Measurements from ENCODE around the gene FUZ.

Gene FUZ

DNA sequence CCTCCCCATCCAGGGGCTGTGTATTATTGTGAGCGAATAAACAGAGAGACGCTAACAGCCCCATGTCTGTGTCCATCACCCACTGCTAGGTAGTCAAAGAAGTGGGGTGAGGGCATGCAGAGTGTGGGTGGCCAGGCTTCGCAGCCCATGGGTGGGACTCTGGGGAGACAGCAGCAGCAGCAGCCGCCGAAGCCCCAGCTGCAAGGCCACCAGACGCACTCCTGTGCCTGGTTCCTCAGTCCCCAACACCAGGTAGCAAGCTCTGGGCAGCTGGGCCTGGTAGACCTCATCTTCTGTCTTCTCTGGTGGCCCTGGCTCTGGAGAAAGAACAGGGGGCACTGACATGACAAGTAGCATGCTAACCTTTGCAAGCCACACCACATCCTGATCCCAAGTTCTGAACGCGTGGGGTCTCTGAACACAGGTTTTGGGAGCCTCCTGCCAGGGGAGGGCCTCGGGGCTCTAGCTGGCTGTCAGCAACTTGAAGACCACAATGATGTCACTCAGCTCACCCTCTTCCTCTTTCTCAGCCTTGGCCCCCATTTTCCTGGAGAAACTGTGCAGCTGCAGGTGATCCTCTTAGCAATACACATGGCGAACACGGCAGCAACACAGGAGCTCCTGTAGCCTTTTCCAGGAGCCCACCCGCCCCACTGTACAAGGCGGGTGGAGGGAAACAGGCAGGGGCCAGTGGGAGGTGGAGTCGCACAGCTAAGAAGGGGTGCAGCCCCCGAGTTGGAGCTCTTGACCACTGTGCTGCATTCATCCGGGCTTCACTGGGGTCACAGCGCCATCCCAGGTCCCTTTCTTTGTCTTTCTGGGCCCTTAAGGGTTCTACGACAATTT is 5.8 kb downstream of the FUZ start:
- no peak for DNase-seq (ENCODE audit: low read depth)

DNA sequence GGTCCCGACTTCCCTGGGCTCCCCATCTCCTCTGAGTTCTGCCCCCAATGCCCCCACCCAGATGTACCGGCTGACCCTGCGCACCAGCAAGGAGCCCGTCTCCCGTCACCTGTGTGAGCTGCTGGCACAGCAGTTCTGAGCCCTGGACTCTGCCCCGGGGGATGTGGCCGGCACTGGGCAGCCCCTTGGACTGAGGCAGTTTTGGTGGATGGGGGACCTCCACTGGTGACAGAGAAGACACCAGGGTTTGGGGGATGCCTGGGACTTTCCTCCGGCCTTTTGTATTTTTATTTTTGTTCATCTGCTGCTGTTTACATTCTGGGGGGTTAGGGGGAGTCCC is 6.5 kb downstream of the FUZ start:
- DNase-seq (ENCODE audit: low read depth), result no peak

- DNase-seq (ENCODE audit: low read depth), result no peak
Measured at GRCh38 chr19:49805822-49806619, 7.1 kb downstream of the FUZ start.

DNA sequence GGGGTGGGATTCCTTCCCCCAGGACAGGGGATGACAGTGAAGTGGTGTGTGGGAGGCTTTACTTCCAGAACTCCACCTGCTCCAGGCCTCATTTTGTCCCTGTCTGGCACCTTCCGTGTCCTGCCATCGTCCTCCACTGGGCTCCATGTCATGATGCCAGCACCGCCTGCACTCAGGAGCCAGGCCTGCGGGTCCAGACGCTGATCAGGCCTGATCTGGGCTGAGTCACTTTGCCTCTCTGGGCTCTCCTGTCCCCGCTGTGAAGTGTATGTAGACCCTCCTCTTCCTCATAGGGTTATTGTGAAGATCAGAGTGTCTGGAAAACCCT is 9.6 kb downstream of the FUZ start:
- no peak for DNase-seq (ENCODE audit: low read depth)

- DNase-seq (ENCODE audit: low read depth), result no peak
Measured at GRCh38 chr19:49802836-49803528, 10.1 kb downstream of the FUZ start.

DNA sequence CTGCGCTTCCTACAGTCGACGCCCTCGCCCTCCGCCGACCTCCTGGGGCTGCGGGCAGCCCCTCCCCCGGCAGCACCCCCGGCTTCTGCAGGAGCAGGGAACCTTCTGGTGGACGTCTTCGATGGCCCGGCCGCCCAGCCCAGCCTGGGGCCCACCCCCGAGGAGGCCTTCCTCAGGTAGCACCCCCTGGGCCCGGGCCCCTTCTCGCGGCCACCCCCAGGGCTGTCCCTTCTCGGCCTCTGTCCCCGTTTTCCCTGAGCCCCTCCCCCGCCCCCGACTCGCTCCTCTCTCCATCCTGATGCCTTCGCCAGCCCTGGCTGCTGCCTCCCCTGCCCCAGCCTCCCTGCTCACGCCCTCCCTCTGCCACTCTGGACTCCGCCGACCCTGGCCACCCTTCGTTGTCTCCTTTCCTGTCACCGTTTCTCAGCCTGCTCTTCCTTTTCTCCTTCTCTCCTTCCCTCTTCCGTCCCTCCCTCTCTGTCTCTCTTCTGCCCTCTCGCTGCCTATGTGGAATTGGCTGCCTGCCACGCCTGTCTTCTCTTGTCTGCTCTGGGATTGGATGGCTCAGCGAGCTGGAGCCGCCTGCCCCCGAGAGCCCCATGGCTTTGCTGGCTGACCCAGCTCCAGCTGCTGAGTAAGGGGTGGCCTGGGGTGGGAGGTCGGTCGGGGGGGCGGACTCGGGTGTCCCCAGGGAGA is 11.0 kb downstream of the FUZ start:
- no peak for DNase-seq (ENCODE audit: low read depth)

GRCh38 chr19:49801401-49801888 is 11.6 kb downstream of the FUZ start:
- DNase-seq (ENCODE audit: low read depth), result no peak

DNA sequence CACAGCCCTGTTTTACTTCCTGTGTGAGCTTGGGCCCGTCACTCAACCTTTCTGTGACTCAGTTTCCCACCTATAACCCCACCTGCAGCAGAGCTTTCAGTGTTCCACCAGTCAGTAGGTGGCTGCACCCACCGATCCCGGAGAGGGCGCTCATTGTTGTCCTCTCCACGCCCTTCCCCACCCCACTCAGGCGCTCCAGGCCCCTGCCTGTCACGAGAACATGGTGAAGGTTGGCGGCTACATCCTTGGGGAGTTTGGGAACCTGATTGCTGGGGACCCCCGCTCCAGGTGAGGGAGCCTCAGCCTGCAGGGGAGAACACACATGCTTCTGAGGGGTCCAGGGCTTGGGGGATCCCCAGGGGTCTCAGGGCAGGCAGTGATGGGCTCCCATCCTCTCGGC is 12.3 kb downstream of the FUZ start:
- no peak for DNase-seq (ENCODE audit: low read depth)

DNA sequence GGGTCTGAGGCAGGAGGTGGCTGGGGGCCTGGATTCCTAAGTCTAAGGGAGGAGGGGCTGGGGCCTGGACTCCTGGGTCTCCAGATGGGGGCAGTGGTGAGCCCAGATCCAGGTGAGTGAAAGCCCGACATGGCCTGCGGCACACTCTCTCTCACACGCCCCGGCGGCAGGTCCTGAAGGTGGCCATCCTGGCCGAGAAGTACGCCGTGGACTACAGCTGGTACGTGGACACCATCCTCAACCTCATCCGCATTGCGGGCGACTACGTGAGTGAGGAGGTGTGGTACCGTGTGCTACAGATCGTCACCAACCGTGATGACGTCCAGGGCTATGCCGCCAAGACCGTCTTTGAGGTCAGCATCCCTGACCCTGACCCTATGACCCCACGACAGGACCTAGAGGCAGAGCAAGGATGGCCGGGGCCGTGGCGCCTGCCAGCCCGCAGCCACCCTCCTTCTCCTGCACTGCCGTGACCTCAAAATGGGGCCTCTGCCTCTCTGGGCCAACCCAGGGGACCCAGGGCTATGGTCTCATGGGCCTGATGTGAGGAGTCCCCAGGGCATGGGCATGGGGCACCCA is 13.2 kb downstream of the FUZ start:
- no peak for DNase-seq (ENCODE audit: low read depth)

- no peak for DNase-seq (ENCODE audit: low read depth)
Measured at GRCh38 chr19:49799271-49799797, 13.8 kb downstream of the FUZ start.

GRCh38 chr19:49798574-49798973 is 14.5 kb downstream of the FUZ start:
- no peak for DNase-seq (ENCODE audit: low read depth)

DNA sequence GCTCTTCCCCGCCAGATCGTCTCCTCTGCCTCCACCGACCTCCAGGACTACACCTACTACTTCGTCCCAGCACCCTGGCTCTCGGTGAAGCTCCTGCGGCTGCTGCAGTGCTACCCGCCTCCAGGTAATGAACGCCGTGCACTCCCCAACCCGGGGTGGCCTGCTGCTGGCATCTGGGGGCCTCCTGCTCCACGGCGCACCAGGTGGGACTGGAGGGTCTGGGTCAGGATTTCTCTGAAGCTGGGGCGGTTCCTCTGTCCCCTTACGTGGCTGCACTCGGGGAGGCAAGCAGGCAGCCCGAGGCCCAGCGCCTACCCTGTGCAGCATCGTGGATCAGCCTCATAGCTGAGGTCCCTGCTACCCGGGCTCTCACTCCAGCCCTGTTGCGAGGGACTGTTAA is 17.5 kb downstream of the FUZ start:
- DNase-seq (ENCODE audit: low read depth), result no peak

GRCh38 chr19:49793561-49793840 is 19.6 kb downstream of the FUZ start:
- no peak for DNase-seq (ENCODE audit: low read depth)

DNA sequence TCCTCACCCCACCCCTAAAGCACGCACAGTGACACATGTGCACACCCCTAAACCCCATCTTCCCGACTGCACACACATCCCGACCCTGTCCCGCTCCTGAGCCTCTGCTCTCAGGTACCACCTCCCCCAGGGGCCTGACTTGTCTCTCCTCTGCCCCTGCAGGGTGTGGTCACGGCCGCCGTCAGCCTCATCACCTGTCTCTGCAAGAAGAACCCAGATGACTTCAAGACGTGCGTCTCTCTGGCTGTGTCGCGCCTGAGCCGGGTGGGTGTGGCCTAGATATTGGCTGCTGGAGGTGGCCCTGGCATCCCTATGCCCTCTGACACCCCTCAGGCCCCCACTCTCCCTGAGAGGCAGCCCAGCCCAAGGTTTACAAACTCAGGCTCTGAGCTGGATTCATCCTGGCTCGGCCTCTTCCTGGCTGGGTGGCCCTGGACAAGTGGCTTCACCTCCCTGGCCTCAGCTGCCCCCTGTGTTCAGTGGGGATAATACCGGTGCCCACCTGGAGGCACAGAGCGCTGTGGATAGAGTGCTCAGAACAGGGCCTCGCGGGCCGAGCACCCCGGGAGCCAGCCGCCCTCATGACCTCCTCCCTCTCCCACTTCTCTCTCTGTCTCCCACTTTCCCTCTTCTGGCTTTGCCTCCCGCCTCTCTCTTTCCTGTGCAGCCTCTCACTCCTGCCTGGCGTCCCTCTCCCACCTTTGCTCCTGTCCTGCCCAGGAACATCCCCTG is 20.1 kb downstream of the FUZ start:
- no peak for DNase-seq (ENCODE audit: low read depth)

GRCh38 chr19:49791776-49792445 is 21.2 kb downstream of the FUZ start:
- DNase-seq (ENCODE audit: low read depth), result no peak

DNA sequence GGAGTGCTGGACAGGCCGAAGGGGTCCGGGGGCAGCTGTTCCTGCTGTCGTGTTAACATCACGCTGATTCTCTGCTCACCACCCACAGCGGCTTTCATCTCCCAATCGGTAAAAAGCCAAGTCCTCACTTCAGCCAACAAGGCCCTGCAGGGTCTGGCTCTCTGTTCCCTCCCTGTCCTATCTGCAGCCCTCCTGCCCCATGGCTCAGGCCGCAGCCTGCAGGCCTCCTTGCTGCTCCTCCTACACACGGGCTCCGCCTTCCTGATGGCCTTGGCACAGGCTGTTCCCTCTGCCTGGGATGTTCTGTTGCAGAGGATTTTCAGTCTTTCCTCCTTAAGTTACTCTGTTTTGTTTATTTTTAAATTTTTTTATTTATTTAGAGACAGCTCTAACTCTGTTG is 22.2 kb downstream of the FUZ start:
- DNase-seq (ENCODE audit: low read depth), result no peak

DNA sequence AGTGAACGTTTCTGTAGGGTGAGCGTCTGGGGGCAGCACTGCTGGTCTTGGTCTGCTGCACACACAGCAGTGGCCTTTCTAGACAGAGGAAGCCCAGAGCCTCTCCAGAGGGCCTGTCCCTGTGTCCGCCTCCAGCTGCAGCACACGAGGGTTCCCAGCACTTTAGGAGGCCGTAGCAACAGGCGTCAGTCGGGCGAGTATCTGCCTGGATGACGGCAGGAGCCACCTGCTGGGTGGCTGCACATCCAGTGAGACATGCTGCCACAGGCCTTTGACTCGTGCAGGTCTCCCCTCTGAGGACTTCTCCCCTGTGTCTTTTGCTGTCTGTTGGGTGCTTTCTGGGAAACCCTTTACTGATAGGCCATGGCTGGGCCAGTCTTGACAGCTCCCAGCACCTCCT is 24.2 kb downstream of the FUZ start:
- no peak for DNase-seq (ENCODE audit: low read depth)

GRCh38 chr19:49787746-49788145 is 25.3 kb downstream of the FUZ start:
- no peak for DNase-seq (ENCODE audit: low read depth)

DNA sequence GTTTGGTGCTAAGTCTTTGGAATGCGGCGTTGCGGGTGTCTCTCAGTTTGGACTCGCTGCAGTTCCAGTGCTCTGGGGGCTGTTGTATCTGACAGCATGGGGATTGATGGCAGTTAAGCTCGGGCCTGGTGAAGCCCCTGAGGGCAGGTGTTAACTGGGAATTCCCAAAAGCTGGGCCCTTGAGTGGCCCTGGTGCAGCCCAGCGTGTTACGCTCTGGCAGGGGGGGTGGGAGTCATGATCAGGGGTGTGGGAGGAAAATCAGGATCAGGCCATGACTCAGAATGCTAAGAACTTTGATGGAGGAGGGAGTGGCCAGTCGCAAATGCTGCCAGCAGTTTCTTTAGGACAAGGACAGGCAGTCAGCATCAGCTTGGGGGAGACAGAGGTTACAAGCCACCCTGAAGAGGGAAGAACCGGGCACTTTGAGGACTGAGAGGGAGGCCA is 26.7 kb downstream of the FUZ start:
- DNase-seq (ENCODE audit: low read depth), result no peak

DNA sequence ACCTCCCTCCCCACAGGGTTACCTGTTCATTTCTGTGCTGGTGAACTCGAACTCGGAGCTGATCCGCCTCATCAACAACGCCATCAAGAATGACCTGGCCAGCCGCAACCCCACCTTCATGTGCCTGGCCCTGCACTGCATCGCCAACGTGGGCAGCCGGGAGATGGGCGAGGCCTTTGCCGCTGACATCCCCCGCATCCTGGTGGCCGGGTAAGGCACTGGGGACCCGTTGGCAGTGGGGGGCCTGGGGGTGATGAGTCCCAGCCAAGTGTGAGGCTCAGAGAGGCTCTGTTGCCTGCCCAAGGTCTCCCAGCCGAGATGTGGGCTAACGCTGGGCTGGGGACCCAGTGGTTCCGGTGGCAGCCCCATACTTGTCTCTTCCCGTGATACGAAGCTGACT is 30.6 kb downstream of the FUZ start:
- no peak for DNase-seq (ENCODE audit: low read depth)

- no peak for DNase-seq (ENCODE audit: low read depth)
Measured at GRCh38 chr19:49781394-49781793, 31.7 kb downstream of the FUZ start.

Data from stimulated activated CD8-positive, alpha-beta memory T cell treated with anti-CD3 and anti-CD28 coated beads, Interleukin-7, amount 100 ng/mL, for 24 hours (primary cell).